Cortex of kidney (tissue), 1 donor: Measurements from ENCODE around the gene LRRC2.
"Not testable (repeated sequence)": the region's sequence is repeated elsewhere in the genome, so short reads cannot be mapped to it uniquely, and the experiment has no call there.

ENCODE experiments used
- DNase-seq: peaks from one replicate; lab custom pipeline; 2025; lab: John Stamatoyannopoulos, UW

LRRC2 gene

DNA sequence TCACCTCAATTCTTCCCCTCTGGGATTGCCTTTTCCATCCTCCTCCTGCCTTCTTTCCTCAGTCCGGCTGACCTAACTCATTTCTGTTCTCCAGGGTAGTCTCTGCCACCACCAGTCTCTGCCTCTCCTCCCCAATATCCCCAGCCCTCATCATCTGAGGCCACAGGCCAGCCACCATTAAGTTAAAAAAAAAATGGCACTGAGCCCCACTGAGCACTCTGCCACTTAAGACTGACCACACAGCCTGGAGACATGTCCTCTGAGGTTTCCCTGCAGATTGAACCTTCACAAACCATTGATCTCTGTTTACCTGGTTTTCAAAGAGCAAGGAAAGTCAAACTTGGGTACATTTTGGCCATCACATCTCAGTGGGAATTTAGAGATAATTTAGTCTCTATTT lies 13.6 kb downstream of the LRRC2 start:
- no peak for DNase-seq

DNA sequence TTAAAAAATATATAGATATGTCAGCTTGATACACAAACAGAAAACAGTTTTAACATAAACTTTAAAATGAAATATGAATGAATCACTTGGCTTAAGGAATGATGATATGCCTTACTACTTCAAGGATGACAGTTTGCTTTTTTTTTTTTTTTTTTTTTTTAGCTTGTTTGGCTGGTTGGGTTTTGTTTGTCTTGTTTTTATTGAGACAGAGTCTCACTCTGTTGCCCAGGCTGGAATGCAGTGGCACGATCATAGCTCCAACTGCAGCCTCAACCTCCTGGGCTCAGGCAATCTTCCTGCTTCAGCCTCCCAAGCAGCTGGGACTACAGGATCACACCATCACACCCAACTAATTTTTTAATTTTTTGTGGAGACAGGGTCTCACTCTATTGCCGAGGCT lies 14.5 kb downstream of the LRRC2 start:
- DNase-seq = no peak

DNA sequence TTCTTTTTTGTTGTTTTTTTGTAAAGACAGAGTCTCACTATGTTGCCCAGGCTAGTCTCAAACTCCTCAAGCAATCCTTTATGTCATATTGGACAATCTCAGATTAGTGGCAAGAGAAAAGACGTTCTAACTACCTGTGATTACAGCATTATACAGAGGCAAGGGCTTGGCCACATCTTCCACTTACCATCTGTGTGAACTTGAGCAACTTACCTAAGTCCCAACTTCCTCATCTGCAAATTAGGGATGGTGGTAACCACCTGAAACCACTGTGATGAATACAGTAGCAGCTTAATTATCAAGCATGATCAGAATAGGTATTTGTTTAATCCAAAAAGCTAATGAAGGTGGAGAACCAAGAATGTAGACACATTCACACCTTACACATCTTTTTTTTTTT lies 16.1 kb downstream of the LRRC2 start:
- DNase-seq = no peak

DNA sequence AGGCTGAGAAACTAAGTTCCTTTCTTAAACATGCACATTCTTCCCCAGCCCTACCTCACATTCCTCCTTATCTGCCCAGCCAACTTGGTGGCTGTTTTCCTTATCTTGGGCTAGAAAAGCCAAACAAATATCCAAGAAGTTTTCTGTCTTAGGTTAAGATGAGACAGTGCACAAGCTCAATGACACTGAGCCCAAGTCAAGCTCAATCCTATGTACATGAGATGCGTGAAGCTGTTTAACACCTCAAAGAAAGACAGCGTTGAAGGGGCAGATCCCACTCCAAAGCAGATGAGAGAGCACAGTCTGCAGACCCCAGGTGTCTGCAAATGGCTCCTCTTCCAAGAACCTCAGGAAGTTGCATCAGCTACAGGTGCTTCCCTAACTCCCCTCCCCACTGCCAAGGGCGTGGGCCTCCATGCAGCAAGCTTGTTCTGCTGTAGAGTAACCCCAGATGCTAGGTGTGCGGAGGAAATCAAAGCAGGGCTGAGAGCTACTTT lies 16.6 kb downstream of the LRRC2 start:
- DNase-seq = no peak

DNA sequence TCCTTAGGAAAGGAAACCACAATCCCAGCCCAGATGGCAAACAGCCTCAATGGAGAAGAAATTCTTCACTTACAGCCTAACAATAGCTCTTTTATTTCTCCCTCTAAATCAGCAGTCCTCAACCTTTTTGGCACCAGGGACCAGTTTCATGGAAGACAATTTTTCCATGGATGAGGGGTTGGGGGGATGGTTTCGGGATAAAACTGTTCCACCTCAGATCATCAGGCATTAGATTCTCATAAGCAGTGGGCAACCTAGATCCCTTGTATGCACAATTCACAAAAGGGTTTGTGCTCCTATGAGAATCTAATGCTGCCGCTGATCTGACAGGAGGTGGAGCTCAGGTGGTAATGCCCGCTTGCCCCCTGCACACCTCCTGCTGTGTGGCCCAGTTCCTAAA lies 17.5 kb downstream of the LRRC2 start:
- not testable (repeated sequence) for DNase-seq

DNA sequence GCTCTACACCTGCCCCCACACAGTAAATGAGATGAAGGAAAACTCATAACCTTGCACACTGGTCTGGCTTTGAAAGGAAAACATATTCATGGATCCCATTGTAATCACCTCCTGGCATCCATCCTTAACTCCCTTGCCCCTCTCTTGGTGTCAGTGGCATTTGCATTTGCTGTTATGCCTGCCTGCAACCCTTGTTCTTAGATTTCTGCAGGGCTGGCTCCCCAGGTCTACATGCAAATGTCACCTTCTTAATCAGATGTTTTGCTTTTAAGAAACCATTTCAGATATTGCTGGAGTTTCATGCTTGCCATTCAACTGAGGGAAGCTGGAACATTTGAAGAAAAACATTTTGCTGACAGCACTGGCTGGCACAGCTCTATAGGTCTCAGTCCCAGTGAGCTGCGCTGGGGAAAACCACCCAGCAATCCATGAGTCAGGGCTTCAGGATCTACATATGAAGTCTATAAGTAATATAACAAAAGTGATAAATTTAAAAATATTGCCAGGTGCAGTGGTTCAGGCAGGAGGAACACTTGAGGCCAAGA lies 19.1 kb downstream of the LRRC2 start:
- no peak for DNase-seq

DNA sequence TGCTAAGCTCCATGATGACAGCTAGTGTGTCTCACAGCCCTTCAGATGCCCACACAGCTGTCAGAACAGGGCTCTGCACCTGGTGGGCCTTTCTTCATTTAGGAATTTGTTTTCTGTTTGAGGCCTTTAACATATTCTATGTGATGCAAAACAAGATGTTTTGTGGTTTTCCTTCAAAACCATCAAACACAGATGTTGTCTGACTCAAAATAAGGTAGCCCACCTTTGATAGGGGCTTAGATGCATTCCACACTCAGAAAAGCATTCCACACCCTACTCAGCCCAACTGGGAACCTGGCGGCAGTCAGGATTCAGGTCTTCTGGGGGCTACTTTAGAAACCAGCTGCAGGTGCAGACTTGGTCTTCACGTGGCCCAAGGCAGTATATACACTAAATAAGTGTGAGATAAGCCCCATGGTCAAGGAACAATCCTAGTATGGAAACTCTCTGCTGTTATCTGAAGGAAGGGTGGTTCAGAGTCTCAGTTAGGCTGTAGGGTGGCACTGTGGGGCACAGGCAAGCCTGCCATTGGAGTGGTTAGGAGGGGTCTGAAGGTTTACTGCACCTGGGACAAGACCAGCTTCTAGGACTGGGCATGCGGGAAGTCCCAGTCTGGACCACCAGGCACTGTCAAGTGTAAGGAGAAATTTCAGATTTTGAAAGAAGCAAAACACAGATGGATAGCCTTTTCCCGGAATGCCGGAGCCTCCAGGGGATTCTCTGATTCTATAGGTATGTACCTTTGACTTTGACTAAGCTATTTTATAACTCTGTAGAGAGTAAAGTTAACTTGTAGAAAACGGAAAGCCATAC lies 20.1 kb downstream of the LRRC2 start:
- DNase-seq = no peak

DNA sequence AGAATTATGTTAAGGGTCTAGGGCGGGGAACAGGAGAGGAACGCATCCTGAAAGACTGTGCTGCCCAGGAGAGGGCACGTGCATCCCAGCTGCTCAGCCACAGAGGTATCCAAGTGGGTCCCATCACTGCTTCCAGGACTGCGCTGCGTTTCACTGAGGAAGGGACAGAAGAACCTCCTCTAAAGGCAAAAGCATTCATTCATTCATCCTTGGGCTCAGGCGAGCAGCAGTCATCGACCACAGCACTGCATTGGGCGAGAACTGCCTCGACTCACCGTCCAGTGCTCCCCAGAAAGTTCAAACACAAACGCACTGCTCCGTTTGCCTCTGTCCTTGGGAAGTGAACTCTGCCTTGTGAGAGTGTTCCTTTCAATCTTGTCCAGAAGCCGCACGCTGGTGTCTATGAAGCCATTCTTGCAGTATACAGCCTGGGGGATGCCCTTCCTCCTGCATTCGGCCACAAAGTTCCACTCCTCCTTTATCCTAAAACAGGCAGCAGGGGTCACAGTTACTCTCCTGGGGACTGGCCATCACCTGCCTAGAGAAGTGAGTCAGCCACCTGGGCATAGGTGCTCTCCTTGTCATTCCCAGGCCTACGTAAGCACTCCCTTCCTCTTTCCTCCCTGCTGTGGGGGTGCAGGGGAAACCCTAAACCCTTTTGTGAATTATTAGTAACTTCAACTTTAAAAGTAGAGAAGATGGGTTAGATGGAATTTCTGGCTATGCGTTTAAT lies 21.2 kb downstream of the LRRC2 start:
- no peak for DNase-seq

DNA sequence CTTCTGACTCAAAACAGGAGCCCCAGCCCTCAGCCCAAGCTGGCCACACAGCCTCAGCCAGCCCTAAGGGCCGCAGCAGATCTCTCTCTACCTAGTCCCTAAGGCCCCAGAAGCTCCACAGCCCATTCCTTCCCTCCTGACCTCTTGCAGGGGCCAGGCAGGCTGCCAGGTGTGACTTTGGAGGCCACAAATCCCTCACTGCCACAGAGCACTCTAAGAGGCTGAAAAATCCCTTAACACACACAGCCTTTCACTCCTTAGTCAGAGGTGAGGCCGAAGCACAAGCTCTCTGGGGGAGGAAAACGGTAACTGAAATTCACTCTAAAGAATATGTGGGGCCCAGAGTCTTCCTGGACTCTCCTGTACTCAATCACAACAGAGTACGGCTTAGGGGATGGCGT lies 23.3 kb downstream of the LRRC2 start:
- DNase-seq = no peak

DNA sequence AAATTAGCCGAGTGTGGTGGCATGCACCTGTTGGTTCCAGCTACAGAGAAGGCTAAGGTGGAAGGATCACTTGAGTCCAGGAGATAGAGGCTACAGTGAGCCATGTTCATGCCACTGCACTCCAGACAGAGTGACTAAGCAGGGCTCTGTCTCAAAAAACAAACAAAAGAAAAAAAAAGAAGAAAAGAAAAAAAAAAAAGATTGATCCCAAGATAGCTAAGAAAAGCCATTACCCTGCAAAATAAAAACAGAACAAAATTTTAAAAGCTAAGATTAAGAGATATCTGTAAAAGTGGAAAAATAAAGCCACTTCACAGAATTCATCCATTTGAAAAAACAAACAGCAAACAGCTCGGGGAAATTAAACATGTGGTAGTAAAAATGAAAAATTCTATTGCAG lies 23.8 kb downstream of the LRRC2 start:
- no peak for DNase-seq

DNA sequence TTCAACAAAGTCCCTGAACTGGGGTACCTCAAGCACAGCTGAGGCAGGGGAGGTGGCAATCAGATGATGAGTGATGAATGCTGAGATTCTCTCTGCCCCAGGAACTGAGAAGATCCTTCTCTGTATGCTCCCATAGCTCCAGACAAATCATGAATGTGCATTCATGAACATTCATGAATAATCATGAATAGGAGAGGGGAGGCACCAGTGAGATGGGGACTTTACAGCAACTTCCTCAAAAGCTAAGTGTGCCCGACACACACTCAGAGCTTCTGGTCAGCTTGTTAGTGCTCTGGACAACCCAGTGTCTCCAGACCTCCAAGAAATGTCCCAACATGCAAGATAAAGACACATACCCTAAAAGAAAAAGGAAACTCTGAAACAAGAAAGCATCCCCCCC lies 24.3 kb downstream of the LRRC2 start:
- DNase-seq = no peak

DNA sequence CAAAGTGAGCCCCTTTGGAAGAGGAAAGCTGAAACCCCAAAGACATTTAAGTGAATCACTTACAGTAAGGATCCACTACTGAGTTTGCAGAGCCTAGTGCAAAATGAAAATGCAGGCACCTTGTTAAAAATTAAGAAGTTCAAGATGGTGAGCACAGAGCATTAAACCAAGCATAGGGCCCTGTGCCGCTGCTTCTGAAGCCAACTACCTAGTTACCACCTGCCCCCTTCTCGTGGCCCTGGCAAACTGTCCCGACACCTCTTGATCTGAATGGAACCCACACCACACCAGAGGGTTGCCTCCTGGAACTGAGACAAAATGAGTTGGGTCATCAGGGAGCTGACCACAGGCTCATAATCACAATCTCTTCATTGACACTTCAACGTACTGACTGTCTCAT lies 25.6 kb downstream of the LRRC2 start:
- DNase-seq = no peak

DNA sequence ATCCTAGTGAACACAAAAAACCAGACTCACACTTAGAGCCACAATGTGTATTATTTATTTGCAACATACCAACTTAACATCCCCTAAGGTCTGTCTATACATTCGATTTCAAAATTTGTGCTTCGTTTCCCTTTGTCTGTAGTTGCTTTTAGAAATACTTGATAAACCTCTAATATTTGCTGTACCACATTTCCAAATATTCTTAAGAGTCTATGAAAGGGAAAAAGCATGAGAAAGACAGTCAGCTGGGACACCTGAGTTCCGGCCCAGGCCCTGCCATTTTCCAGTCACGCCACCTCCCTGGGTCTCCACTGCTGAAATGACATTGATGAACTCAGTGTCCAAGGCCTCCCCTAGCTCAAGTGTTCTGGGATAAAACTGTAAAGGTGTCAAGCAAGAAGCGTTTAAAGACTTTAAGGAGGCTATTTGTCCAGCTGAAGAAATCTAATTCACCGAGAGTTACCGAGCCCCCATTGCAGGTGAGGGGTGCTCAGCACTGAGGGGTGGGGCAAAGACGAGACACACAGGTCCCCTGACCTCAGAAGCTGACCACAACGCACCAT lies 26.6 kb downstream of the LRRC2 start:
- no peak for DNase-seq

DNA sequence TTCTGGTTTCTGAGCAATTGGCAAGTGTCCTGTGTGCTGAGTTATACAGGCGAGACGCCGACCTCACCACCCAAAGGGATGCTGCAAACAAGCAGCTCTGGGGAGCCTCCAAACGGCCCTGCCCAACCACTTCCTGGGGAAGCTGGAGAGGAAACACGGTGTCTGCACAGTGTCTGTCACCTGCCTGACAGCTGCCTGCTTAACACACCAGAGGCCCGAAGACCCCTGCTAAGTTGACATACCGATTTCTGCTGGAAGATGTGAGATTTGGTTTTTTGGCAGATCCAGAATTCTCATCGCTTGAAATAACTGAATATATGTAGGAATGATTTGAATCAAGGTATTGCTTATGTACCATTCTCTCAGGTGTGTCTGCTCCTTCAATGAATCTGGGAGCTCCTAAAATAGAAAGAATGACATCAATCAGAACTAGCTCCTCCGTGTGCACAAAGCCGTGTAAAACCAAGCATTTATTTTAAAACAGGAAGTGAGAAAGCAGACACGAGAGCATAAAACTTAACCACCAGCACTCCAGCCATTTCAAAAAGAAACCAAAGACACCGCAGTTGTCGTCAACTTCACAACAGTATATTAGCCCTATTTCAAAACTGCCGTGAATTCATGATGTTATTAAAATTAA lies 27.2 kb downstream of the LRRC2 start:
- no peak for DNase-seq

DNA sequence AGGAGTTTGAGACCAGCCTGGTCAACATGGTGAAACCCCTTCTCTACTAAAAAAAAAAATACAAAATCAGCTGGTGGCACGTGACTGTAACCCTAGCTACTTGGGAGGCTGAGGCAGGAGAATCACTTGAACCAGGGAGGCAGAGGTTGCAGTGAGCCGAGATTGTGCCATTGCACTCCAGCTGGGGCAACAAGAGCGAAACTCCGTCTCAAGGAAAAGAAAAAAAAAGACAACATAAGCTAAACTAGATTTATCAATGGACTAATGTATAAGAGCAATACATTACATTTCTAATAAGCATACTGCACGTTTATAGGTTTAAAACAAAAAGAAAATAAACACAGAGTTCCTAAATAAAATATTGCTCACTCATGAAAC lies 27.7 kb downstream of the LRRC2 start:
- not testable (repeated sequence) for DNase-seq

DNA sequence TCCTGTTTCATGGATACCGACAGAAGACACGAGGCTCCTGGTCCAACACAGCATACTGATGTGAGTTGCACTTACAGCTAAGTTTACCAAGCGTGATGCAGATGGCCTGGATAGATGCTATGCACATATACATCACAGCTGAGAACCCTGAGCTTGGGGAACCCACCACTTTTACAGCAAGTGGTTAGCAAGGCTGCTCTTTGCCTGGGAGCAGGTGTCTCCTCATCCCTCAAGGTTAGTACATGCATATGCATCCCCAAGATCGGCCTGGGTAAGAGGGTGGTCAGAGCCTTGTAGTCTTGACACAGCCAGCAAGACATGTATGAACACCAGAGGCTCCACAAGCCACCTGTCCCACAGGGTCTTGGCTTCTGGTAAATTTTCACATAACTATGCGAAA lies 28.3 kb downstream of the LRRC2 start:
- no peak for DNase-seq

DNA sequence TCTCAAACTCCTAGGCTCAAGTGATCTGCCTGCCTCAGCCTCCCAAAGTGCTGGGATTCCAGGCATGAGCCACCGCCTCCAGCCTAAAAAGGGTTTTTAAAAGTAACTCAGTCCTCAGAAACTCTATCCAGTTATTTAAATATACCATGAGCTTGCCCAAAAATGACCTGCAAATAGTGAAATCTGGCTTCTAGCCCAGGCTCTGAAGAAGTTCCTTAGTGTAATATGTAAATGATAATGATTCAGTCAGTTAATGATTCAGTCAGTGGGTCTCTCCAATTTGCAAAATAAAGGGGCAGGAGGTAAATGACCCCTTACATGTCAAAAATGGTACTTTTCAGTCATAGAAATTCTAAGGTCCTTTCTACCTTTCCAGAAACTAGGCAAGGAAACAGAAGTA lies 28.8 kb downstream of the LRRC2 start:
- DNase-seq = no peak

DNA sequence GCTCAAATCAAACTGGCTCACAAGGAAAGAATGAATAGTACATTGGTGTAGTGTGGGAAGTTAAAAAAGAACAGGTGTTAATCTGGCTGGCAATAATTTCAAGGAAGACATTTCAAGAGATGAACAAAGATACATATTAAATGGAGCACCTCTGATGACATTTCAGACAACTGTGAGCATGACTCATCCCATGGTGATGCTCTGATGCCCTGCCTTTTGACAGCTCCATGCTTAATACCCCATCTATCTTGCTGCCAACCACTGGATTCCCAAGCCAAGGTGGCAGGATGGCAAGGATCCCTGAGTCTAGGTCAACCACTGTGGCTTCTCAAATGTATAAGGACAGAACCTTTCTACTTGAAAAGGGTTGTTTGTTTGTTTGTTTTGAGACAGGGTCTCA lies 29.3 kb downstream of the LRRC2 start:
- no peak for DNase-seq

DNA sequence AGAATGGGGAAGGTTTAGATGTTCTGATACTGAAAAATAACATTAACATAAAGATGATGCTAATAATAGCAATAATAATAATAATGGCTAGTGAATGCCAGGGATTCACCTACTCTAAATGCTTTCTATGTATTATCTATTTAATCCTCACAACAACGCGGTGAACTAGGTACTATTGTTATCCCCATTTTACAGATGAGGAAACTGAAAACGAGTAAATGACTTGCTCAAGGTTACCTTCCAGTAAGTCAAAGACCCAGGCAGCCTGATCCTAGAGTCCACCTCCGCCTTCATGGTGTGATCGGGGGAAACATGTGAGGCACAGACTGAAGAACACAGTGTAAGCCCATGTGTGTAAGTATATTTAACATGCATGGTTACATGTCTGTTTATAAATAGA lies 30.4 kb downstream of the LRRC2 start:
- no peak for DNase-seq

DNA sequence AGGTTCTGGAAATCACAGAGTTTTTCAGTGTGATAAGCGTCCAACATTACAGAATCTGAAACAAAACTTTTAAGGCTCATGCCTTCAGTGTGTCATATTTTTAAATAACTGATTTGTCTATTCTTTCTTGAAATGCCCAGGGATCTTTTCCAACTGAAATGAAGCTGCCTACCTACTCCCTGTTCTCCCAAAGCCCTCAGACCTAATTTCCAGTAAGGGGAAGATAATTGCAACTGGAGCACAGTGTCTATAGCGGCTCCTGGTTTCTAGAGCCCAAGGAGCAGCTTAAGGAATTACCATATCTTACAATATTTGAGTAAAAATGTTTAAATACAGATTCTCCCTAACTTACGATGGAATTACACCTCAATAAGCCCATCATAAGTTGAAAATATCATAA lies 33.0 kb downstream of the LRRC2 start:
- no peak for DNase-seq

DNA sequence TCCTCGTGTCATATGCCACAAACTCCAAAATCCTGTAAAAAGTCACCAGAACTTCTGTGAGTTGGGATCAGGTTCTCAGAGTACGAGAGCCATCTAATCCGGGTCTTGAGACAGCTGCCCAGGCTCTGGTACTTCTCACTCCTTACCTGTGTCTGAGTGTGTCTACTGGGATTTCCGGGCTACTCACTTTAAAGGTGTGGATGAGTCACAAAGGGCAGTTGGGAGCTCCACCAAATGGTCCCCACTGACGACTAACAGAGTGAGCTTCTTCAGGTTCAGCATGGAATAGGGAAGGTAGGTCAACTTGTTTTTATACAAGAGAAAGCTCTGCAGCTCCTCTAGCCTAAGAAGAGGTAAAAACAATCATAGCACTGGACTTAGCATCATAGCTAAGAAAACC lies 38.9 kb downstream of the LRRC2 start:
- no peak for DNase-seq

DNA sequence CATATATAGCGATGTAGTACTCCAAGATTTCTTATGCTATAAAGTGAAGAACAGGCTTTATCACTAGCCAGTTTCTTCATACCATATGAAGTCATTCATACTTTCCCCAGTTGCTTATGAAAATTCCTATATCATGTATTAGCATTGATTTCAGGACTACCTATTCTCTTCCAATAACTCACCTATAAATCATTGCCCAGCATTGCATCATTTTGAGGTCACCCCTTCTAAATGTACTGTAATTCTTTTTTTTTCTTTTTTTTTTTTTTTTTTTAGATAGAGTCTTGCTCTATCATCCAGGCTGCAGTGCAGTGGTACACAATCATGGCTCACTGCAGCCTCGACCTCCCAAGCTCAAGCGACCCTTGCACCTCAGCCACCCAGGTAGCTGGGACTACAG lies 41.3 kb downstream of the LRRC2 start:
- no peak for DNase-seq
